ENCODE measurements around the gene ADGRF1.
A peak's percentile ranks its signal among the peaks of the same experiment; 100 is the strongest.

The ADGRF1 gene

DNA sequence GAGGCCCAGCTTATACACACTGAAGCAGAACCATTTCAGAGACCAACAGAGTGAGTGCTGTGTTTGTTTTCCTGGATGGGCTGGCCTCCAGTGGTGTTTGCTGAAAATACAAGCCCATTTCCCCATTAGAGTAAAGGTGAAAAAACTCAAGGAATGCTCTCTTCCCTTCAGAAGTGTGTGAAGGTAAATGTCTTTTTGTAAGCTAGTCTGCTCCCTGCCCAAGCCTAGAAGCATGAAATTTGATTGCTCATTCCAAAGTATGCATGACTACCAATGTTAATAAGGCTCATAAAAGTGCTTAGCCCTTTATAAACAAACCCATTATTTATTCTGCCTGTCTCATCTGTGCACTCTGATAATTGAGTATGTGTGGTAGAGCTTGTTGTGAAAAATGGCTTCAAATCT lies 59.1 kb downstream of the ADGRF1 start:
- in situ Hi-C loops (cut with HindIII; ENCODE audit: low pct_ligation_motif_present, low sequenced_read_pairs), result no loop called here
- no peaks in the 10 kb centered on the region for H3K27me3 ChIP-seq (replicated peaks)
- TF ChIP-seq, protein P1, sequence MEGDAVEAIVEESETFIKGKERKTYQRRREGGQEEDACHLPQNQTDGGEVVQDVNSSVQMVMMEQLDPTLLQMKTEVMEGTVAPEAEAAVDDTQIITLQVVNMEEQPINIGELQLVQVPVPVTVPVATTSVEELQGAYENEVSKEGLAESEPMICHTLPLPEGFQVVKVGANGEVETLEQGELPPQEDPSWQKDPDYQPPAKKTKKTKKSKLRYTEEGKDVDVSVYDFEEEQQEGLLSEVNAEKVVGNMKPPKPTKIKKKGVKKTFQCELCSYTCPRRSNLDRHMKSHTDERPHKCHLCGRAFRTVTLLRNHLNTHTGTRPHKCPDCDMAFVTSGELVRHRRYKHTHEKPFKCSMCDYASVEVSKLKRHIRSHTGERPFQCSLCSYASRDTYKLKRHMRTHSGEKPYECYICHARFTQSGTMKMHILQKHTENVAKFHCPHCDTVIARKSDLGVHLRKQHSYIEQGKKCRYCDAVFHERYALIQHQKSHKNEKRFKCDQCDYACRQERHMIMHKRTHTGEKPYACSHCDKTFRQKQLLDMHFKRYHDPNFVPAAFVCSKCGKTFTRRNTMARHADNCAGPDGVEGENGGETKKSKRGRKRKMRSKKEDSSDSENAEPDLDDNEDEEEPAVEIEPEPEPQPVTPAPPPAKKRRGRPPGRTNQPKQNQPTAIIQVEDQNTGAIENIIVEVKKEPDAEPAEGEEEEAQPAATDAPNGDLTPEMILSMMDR (IDR thresholded peaks at IDR 0.05; ENCODE audit: low read depth, low read length, missing control alignments), result peak; percentile 16
- H3K4me3 ChIP-seq (ENCODE audit: low read depth, low read length), result no peak overlapping the region
- no peak for DNase-seq
- no peaks in the 10 kb centered on the region for H3K36me3 ChIP-seq (replicated peaks)
- no peak overlapping the region for H3K27ac ChIP-seq

DNA sequence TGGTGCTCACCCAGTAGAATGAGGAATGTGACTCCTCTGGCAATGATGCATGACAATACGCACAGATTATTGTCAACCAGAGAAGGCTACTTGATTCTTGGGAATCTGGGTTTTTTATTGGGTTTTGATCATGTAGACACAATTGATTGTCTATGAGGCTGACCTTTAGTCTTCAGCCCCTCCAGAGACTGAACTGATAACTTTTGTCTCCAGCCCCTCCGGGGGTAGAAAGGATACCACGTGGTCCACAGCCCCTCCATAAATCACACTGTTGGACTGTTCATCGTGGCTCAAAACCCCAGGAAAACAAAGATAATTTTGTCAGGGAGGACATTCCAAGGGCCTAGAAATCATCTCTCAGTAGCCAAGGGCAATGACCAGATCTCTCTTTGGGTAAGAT lies 62.9 kb downstream of the ADGRF1 start:
- Histone ChIP-seq H3K27me3 (replicated peaks) (no peaks in the 10 kb centered on the region), H3K36me3 (replicated peaks) (no peaks in the 10 kb centered on the region), H3K4me3 (ENCODE audit: low read depth, low read length) (no peak overlapping the region), H3K27ac (no peak overlapping the region)
- DNase-seq, result no peak
- in situ Hi-C loops (cut with HindIII; ENCODE audit: low pct_ligation_motif_present, low sequenced_read_pairs), result no loop called here
- TF ChIP-seq, protein P1 (IDR thresholded peaks at IDR 0.05; ENCODE audit: low read depth, low read length, missing control alignments), result no peak

DNA sequence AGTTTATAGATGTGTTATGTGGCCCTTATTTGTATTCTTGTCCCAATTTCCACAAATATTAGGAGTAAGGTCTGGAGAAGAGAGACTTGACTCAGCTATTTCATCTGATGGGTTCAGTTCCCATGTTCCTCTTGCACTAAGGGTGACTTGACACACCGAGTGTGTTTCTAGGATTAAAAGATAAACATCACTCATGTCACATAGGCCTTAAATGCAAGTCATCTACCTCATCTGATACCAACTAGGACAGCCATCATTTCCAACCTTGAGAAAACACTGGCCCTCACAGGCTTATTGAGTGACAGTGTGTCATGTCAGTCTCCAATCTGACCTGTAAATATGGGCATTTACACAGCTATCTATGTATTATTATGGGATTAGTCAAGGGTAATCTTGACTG lies 67.3 kb downstream of the ADGRF1 start:
- no peak for DNase-seq
- in situ Hi-C loops (cut with HindIII; ENCODE audit: low pct_ligation_motif_present, low sequenced_read_pairs), result no loop called here
- TF ChIP-seq, protein P1 (IDR thresholded peaks at IDR 0.05; ENCODE audit: low read depth, low read length, missing control alignments), result no peak
- Histone ChIP-seq H3K4me3 (ENCODE audit: low read depth, low read length) (no peak overlapping the region), H3K36me3 (replicated peaks) (no peaks in the 10 kb centered on the region), H3K27ac (no peak overlapping the region), H3K27me3 (replicated peaks) (no peaks in the 10 kb centered on the region)

DNA sequence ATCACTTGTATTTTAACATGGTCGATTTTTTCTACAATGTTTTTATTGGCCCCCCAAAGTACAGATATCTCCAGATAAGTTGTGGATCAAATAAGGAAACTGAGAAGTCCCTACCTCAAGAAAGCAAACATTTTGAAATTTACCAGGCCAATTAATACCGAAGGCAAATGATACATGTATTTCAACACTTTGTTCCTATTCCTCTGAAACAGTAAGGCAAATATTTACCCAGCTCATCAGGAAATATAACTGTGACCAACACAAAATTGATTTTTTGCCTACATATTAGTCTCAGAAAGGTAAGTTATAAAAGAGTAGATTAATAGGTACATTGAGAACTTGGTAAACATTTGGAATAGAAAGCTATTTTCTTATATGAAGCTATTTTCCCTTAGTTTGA lies 69.1 kb downstream of the ADGRF1 start:
- H3K27me3 ChIP-seq (replicated peaks), result no peaks in the 10 kb centered on the region
- TF ChIP-seq, protein P1 (IDR thresholded peaks at IDR 0.05; ENCODE audit: low read depth, low read length, missing control alignments), result no peak
- no peak overlapping the region for H3K4me3 ChIP-seq (ENCODE audit: low read depth, low read length)

DNA sequence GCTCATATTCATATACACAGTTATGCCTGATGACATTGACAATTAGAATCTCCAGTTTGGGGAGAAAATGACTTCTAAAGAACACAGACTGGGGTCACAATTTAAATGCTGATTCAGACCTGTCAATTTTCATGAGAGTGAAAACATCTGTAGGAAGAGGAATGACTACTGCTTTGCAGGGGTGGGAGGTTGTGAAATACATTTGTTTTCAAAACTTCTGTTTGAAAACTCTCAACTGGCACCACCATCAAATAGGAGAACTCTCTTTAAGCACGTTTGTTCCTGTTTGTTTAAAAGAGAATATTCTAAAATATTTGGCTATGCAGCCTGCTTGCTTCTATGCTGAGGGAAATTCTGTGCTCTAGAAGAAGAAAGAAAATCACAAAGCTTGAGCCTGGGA lies 69.6 kb downstream of the ADGRF1 start:
- H3K27me3 ChIP-seq (replicated peaks), result no peaks in the 10 kb centered on the region
- TF ChIP-seq, protein P1 (IDR thresholded peaks at IDR 0.05; ENCODE audit: low read depth, low read length, missing control alignments), result no peak
- DNase-seq, result no peak
- H3K27ac ChIP-seq, result no peak overlapping the region
- in situ Hi-C loops (cut with HindIII; ENCODE audit: low pct_ligation_motif_present, low sequenced_read_pairs), result no loop called here
- H3K36me3 ChIP-seq (replicated peaks), result no peaks in the 10 kb centered on the region
- no peak overlapping the region for H3K4me3 ChIP-seq (ENCODE audit: low read depth, low read length)

More for the DNA sequence above, 69.1 kb downstream of the ADGRF1 start:
- no peaks in the 10 kb centered on the region for H3K36me3 ChIP-seq (replicated peaks)
- no peak overlapping the region for H3K27ac ChIP-seq
- in situ Hi-C loops (cut with HindIII; ENCODE audit: low pct_ligation_motif_present, low sequenced_read_pairs), result no loop called here
- no peak for DNase-seq

DNA sequence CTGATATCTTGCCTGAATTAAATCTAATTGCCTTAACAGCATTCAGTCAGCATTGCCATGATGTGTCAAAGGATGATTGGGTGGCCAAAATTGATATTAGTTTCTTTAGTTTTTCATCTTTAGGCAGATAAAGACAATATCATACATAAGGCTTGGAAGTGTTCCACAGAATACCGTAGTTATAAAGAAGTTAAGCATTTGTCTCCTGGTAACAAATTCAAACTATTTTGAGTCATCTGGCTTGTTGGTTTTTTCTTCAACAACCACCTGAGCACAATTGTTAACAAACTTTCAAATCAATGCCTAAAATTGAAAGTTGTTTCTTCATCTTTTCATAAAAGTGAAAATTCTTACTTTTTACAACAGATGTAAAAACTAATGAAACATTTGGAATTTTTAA lies 72.9 kb downstream of the ADGRF1 start:
- no peaks in the 10 kb centered on the region for H3K36me3 ChIP-seq (replicated peaks)
- no peak for DNase-seq
- no peak overlapping the region for H3K4me3 ChIP-seq (ENCODE audit: low read depth, low read length)
- H3K27ac ChIP-seq, result no peak overlapping the region
- TF ChIP-seq, protein P1 (IDR thresholded peaks at IDR 0.05; ENCODE audit: low read depth, low read length, missing control alignments), result no peak
- in situ Hi-C loops (cut with HindIII; ENCODE audit: low pct_ligation_motif_present, low sequenced_read_pairs), result no loop called here
- no peaks in the 10 kb centered on the region for H3K27me3 ChIP-seq (replicated peaks)
